A549 (cell line): ENCODE measurements around the gene LIMA1. TPM values are rescaled to one million over a fixed set of nuclear protein-coding genes. Genes with fewer than 3 reads are reported as not detected.

Source experiments
- ATAC-seq, 2 experiments: fragments of 200-7000 bp in 1 of 2; fragments of >200 bp in 1 of 2; cut with Nextera tagmentation in 1 of 2; cut with Tn5 transposase in 1 of 2; 3 replicates each; pipeline versions ENCODE4 v1.8.0 to v1.9.1; 2018 to 2020; ENCODE audit warnings: mild to moderate bottlenecking in 1 of 2, moderate library complexity in 1 of 2
- CTCF ChIA-PET: fragments of 300-600 bp; sonication (Branson Sonifier 250); formaldehyde crosslinking; extraction: SDS; loops from one replicate; lab custom pipeline; 2021; ENCODE audit warnings: antibody characterized with exemption, inconsistent platforms; lab: Yijun Ruan, JAX
- POLR2A ChIA-PET: fragments of 350-600 bp; formaldehyde crosslinking; extraction: SDS; loops from one replicate; lab custom pipeline; 2021; ENCODE audit warnings: antibody characterized with exemption, inconsistent platforms; lab: Yijun Ruan, JAX
- DNase-seq, 2 experiments: peaks; one replicate each; pipeline versions ENCODE4 v3.0.0 to v3.0.0-alpha.2; 2011 to 2016; ENCODE audit warnings: low read depth in 1 of 2, low spot score in 1 of 2
- FAIRE-seq: peaks from 2 replicates; lab custom pipeline; 2011; peaks lifted over from hg19 to GRCh38; lab: Jason Lieb, UNC
- H3K27ac ChIP-seq, 2 experiments: fragments of >200 bp; sonication (Bioruptor Twin); formaldehyde crosslinking; 3 replicates each; pipeline ENCODE4 v1.5.1; 2016 to 2017
- H3K4me1 ChIP-seq: fragments of >200 bp; sonication (Bioruptor Twin); formaldehyde crosslinking; 3 replicates; pipeline ENCODE4 v1.6.1; 2016
- H3K4me2 ChIP-seq: fragments of >200 bp; sonication (Bioruptor Twin); formaldehyde crosslinking; 3 replicates; pipeline ENCODE4 v1.6.1; 2016
- H3K4me3 ChIP-seq: fragments of >200 bp; sonication (Bioruptor Twin); formaldehyde crosslinking; 3 replicates; pipeline ENCODE4 v1.5.1; 2016
- H3K9me3 ChIP-seq: fragments of >200 bp; sonication (Bioruptor Twin); formaldehyde crosslinking; 3 replicates; pipeline ENCODE4 v1.6.1; 2016
- BCL3 ChIP-seq: fragments of >200 bp; sonication (Bioruptor Twin); formaldehyde crosslinking; IDR thresholded peaks from 3 replicates; pipeline ENCODE4 v1.6.1; 2016
- BHLHE40 ChIP-seq: IDR thresholded peaks from 2 replicates; pipeline ENCODE4 v1.6.1; 2012; ENCODE audit warnings: low read depth, low read length, inconsistent platforms
- CEBPB ChIP-seq, 2 experiments: fragments of >200 bp in 1 of 2; sonication (Bioruptor Twin) in 1 of 2; formaldehyde crosslinking in 1 of 2; IDR thresholded peaks; 2 replicates each; pipeline ENCODE4 v1.6.1; 2012 to 2016
- CHD2 ChIP-seq: fragments of 150-350 bp; IDR thresholded peaks from 2 replicates; pipeline ENCODE4 v1.6.1; 2014; ENCODE audit warnings: low read length; ENCODE audit not compliant: partially characterized antibody
- CTCF ChIP-seq: fragments of >200 bp; sonication (Bioruptor Twin); formaldehyde crosslinking; IDR thresholded peaks from 3 replicates; pipeline ENCODE4 v1.5.1; 2016
- ESRRA ChIP-seq: fragments of 150-350 bp; IDR thresholded peaks from 2 replicates; pipeline ENCODE4 v1.6.1; 2014; ENCODE audit warnings: mild to moderate bottlenecking, low read length, borderline replicate concordance
- FOSB ChIP-seq: fragments of 250-450 bp; sonication (Bioruptor Pico); IDR thresholded peaks from 2 replicates; pipeline ENCODE4 v1.5.0; 2020; ENCODE audit warnings: mild to moderate bottlenecking, moderate library complexity
- HES2 ChIP-seq: fragments of >200 bp; sonication (Bioruptor Twin); formaldehyde crosslinking; IDR thresholded peaks from 2 replicates; pipeline ENCODE4 v1.6.1; 2016
- HEYL ChIP-seq: fragments of 250-450 bp; sonication (Bioruptor Pico); IDR thresholded peaks from 2 replicates; pipeline ENCODE4 v1.8.0; 2021; ENCODE audit warnings: mild to moderate bottlenecking, moderate library complexity
- JUN ChIP-seq, 2 experiments: fragments of >200 bp; sonication (Bioruptor Twin); formaldehyde crosslinking; IDR thresholded peaks; 2 replicates in 1 of 2; 3 replicates in 1 of 2; pipeline ENCODE4 v1.6.1; 2016 to 2017
- NPAS2 ChIP-seq: fragments of 250-450 bp; sonication (Bioruptor Pico); IDR thresholded peaks from 2 replicates; pipeline ENCODE4 v1.8.0; 2022; ENCODE audit warnings: mild to moderate bottlenecking, moderate library complexity, borderline replicate concordance
- NR3C1 ChIP-seq: fragments of >200 bp; sonication (Bioruptor Twin); formaldehyde crosslinking; IDR thresholded peaks from 3 replicates; pipeline ENCODE4 v1.6.1; 2017
- PHF8 ChIP-seq: fragments of 200-600 bp; sonication (generic); IDR thresholded peaks from 2 replicates; pipeline ENCODE4 v1.6.1; 2016; ENCODE audit warnings: low read depth, mild to moderate bottlenecking, antibody characterized with exemption, moderate library complexity, borderline replicate concordance
- POLR2A ChIP-seq: IDR thresholded peaks from 2 replicates; pipeline ENCODE4 v1.6.1; 2012; ENCODE audit warnings: mild to moderate bottlenecking, low read length
- POLR2AphosphoS2 ChIP-seq: conservative IDR thresholded peaks from 2 replicates; pipeline ENCODE4 v1.6.1; 2012; ENCODE audit warnings: low read length, improper control_type of control experiment, inconsistent platforms
- RAD21 ChIP-seq, 2 experiments: fragments of >200 bp in 1 of 2; sonication (Bioruptor Twin) in 1 of 2; formaldehyde crosslinking in 1 of 2; IDR thresholded peaks in 1 of 2; conservative IDR thresholded peaks in 1 of 2; 2 replicates in 1 of 2; 3 replicates in 1 of 2; pipeline ENCODE4 v1.6.1; 2012 to 2018; ENCODE audit warnings: inconsistent platforms in 1 of 2
- RCOR1 ChIP-seq: fragments of 150-350 bp; IDR thresholded peaks from 2 replicates; pipeline ENCODE4 v1.6.1; 2014; ENCODE audit warnings: antibody characterized with exemption, low read length, low read depth
- RFX5 ChIP-seq: fragments of 450-650 bp; IDR thresholded peaks from 2 replicates; pipeline ENCODE4 v1.7.1; 2014; ENCODE audit warnings: antibody characterized with exemption, mild to moderate bottlenecking, moderate library complexity
- SMC3 ChIP-seq: fragments of >200 bp; sonication (Bioruptor Twin); formaldehyde crosslinking; IDR thresholded peaks from 3 replicates; pipeline ENCODE4 v1.6.1; 2018; ENCODE audit warnings: inconsistent platforms
- SREBF2 ChIP-seq: fragments of 450-650 bp; IDR thresholded peaks from 2 replicates; pipeline ENCODE4 v1.6.1; 2014; ENCODE audit warnings: mild to moderate bottlenecking, moderate library complexity
- TFCP2L1 ChIP-seq: fragments of 250-450 bp; sonication (Bioruptor Pico); IDR thresholded peaks from 2 replicates; pipeline ENCODE4 v1.5.0; 2021; ENCODE audit warnings: mild to moderate bottlenecking
- ZFP36 ChIP-seq: fragments of 450-650 bp; IDR thresholded peaks from 2 replicates; pipeline ENCODE4 v1.6.1; 2014; ENCODE audit warnings: borderline replicate concordance; ENCODE audit not compliant: partially characterized antibody
- WGBS: methylation state at CpG from one replicate; pipeline ENCODE4 v1.1.6; 2017; ENCODE audit errors: missing lambda C conversion rate; 5-methylcytosine and 5-hydroxymethylcytosine counted together
- polyA plus RNA-seq, 4 experiments: library from polyadenylated mRNA; depleted of rRNA in 3 of 4; stranded (reverse); fragments of >200 nt; fragmentation: RNase III in 1 of 4; extraction: RNeasy Plus Mini Kit Qiagen cat#74134 plus additional on column Dnase treatment in 1 of 4; gene quantifications; 2 replicates in 3 of 4; 3 replicates in 1 of 4; pipeline ENCODE4 v1.2.3, GENCODE V29; 2011 to 2017

The LIMA1 gene
- polyA plus RNA-seq, 2 of the 4 experiments (the other 2 are of a cell fraction): 9.0 to 23.4 TPM

GRCh38 chr12:50175716-50176026, 107.6 kb downstream of the LIMA1 start:
- no peak for DNase-seq
- Histone ChIP-seq H3K4me3 (no peak overlapping the region), H3K4me2 (no peak overlapping the region), H3K27ac (no peak overlapping the region)
- POLR2A ChIA-PET: interaction anchor here (1.1 kb wide), 1 partner anchor 99 kb away, joined by 6 read pairs; no protein-coding TSS in a partner anchor
- no peak for TF ChIP-seq SREBF2
- peak; percentile 4; the same call in 1 of the 2 replicates for TF ChIP-seq RFX5
- TF ChIP-seq, all 56 proteins: peak for 1
- FAIRE-seq (no peak), ATAC-seq (no peak)
- H3K9me3 ChIP-seq: no peaks in the 10 kb centered on the region
- 5% methylated on average over 1 of the region's 1 CpG for WGBS
- H3K4me1 ChIP-seq: 0 out of 3 replicates have a peak, but pooled peaks cover 4% of the 10 kb centered on the region
- CTCF ChIA-PET: interaction anchor here (0.6 to 13.9 kb wide), 49 partner anchors 9 to 935 kb away, joined by 3 to 205 read pairs (median 4); partner anchors contain the start of genes CERS5, COX14, GPD1 and LIMA1

GRCh38 chr12:50174971-50175715, 108.2 kb downstream of the LIMA1 start:
- H3K4me1 ChIP-seq: 0 out of 3 replicates have a peak, but pooled peaks cover 4% of the 10 kb centered on the region
- DNase-seq: peak; percentile 52 to 81
- H3K9me3 ChIP-seq: no peaks in the 10 kb centered on the region
- 49% methylated on average over 16 of the region's 16 CpGs for WGBS
- ChIA-PET POLR2A (interaction anchor here (1.1 kb wide), 1 partner anchor 98 kb away, joined by 6 read pairs; no protein-coding TSS in a partner anchor), CTCF (interaction anchor here (0.7 to 13.9 kb wide), 44 partner anchors 9 to 521 kb away, joined by 3 to 205 read pairs (median 4); partner anchors contain the start of genes CERS5, COX14, GPD1 and SMARCD1)
- FAIRE-seq: peak; percentile 43
- TF ChIP-seq CTCF (peak; percentile 91), RAD21 (conservative IDR thresholded peaks at IDR 0.05 in 1 of 2, IDR thresholded peaks at IDR 0.05 in 1 of 2) (peak; percentile 91 to 92), NR3C1 (no peak), RFX5 (peak; percentile 63; the same call in 1 of the 2 replicates), CHD2 (no peak), PHF8 (no peak), JUN (IDR thresholded peaks at IDR 0.05) (no peak), SMC3 (peak; percentile 84), FOSB (CRISPR knock-in tag) (no peak), BCL3 (no peak), POLR2A (no peak), ESRRA (no peak), BHLHE40 (no peak), CEBPB (IDR thresholded peaks at IDR 0.05) (no peak), RCOR1 (no peak), POLR2AphosphoS2 (no peak), ZFP36 (no peak), NPAS2 (no peak), HES2 (no peak), HEYL (no peak), TFCP2L1 (CRISPR knock-in tag) (no peak)
- H3K4me2 ChIP-seq: peak overlapping the region; percentile 15; the same call in 1 of the 3 replicates
- H3K27ac ChIP-seq: no peak overlapping the region
- peak in 1 of 2 experiments; percentile 72; a peak in 3 of 6 replicates for ATAC-seq
- H3K4me3 ChIP-seq: no peak overlapping the region
